RWPE2 (cell line): Measurements from ENCODE around the gene NTN1.

Experiments
- ATAC-seq: fragments of 200-7000 bp; cut with Tn5 transposase; 3 replicates; pipeline ENCODE4 v1.9.1; 2021; ENCODE audit warnings: low read depth
- DNase-seq: peaks from one replicate; pipeline ENCODE4 v3.0.0-alpha.2; 2020; ENCODE audit warnings: low spot score
- H3K27ac ChIP-seq: fragments of 450-650 bp; 2 replicates; pipeline ENCODE4 v1.5.1; 2017; ENCODE audit warnings: mild to moderate bottlenecking; ENCODE audit not compliant: poor library complexity, severe bottlenecking
- H3K27me3 ChIP-seq: fragments of 250-450 bp; sonication (Bioruptor Pico); 2 replicates; pipeline ENCODE4 v1.5.1; 2021; ENCODE audit warnings: mild to moderate bottlenecking, moderate library complexity; ENCODE audit not compliant: insufficient read depth, poor library complexity, severe bottlenecking
- H3K36me3 ChIP-seq: fragments of 250-450 bp; sonication (Bioruptor Pico); 2 replicates; pipeline ENCODE4 v1.5.1; 2020; ENCODE audit warnings: low read depth, mild to moderate bottlenecking, moderate library complexity
- H3K4me1 ChIP-seq: fragments of 250-450 bp; sonication (Bioruptor Pico); 2 replicates; pipeline ENCODE4 v1.5.1; 2021; ENCODE audit warnings: mild to moderate bottlenecking, moderate library complexity; ENCODE audit not compliant: insufficient read depth, poor library complexity, severe bottlenecking
- H3K4me3 ChIP-seq: fragments of 250-450 bp; sonication (Bioruptor Pico); 2 replicates; pipeline ENCODE4 v1.5.1; 2021; ENCODE audit warnings: mild to moderate bottlenecking, moderate library complexity; ENCODE audit not compliant: severe bottlenecking
- H3K9me3 ChIP-seq: fragments of 250-450 bp; sonication (Bioruptor Pico); 2 replicates; pipeline ENCODE4 v1.5.1; 2021; ENCODE audit warnings: mild to moderate bottlenecking, moderate library complexity; ENCODE audit not compliant: severe bottlenecking
- TF ChIP-seq, protein P1 (sequence below): fragments of 450-650 bp; IDR thresholded peaks from one replicate; pipeline ENCODE4 v1.5.1; 2017; ENCODE audit warnings: mild to moderate bottlenecking, moderate library complexity; ENCODE audit not compliant: poor library complexity, severe bottlenecking

The NTN1 gene

DNA sequence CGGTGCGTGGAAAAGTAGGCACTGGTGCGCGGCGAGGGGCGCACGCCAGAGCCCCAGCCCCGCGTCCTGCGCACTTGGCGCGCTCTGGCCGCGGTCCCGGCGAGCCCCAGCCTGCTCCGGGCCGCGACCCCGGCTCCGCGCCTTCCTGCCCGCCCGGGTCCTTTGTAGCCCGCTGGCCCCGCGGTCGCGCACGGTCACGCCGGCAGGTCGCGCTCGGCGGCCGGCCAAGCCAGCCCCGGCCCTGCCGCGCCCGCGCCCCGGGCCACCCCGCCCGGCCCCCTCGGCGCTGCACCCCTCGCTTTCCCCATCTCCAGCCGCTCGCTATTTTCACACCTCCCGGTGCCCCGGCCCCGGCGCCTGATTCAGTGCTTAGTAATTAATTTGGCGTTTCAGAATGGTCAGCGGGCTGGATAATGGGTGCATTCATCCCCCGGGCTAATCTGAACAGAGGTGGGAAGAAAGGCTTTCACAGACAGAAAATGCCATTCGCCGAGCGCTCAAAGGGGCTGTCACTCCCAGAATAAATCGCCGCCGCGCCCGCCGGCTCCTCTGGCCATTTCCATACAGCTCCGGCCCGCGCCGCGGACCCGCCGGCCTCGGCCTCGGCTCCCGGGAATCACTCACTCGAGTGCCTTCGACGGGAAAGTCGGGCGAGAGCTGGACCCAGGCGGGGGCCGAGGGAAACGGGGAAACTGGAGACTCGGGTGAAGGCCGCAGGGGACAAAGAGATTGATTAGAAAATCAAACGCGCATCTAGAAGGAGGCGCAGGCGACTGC lies 17.8 kb upstream of the NTN1 start:
- TF ChIP-seq, protein P1, sequence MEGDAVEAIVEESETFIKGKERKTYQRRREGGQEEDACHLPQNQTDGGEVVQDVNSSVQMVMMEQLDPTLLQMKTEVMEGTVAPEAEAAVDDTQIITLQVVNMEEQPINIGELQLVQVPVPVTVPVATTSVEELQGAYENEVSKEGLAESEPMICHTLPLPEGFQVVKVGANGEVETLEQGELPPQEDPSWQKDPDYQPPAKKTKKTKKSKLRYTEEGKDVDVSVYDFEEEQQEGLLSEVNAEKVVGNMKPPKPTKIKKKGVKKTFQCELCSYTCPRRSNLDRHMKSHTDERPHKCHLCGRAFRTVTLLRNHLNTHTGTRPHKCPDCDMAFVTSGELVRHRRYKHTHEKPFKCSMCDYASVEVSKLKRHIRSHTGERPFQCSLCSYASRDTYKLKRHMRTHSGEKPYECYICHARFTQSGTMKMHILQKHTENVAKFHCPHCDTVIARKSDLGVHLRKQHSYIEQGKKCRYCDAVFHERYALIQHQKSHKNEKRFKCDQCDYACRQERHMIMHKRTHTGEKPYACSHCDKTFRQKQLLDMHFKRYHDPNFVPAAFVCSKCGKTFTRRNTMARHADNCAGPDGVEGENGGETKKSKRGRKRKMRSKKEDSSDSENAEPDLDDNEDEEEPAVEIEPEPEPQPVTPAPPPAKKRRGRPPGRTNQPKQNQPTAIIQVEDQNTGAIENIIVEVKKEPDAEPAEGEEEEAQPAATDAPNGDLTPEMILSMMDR = no peak
- Histone ChIP-seq H3K4me3 (peak overlapping the region; percentile 32), H3K4me1 (no peaks in the 10 kb centered on the region), H3K9me3 (no peaks in the 10 kb centered on the region), H3K27ac (no peak overlapping the region), H3K27me3 (peaks cover 21% of the 10 kb centered on the region), H3K36me3 (no peaks in the 10 kb centered on the region)
- DNase-seq = no peak
- no peak for ATAC-seq

DNA sequence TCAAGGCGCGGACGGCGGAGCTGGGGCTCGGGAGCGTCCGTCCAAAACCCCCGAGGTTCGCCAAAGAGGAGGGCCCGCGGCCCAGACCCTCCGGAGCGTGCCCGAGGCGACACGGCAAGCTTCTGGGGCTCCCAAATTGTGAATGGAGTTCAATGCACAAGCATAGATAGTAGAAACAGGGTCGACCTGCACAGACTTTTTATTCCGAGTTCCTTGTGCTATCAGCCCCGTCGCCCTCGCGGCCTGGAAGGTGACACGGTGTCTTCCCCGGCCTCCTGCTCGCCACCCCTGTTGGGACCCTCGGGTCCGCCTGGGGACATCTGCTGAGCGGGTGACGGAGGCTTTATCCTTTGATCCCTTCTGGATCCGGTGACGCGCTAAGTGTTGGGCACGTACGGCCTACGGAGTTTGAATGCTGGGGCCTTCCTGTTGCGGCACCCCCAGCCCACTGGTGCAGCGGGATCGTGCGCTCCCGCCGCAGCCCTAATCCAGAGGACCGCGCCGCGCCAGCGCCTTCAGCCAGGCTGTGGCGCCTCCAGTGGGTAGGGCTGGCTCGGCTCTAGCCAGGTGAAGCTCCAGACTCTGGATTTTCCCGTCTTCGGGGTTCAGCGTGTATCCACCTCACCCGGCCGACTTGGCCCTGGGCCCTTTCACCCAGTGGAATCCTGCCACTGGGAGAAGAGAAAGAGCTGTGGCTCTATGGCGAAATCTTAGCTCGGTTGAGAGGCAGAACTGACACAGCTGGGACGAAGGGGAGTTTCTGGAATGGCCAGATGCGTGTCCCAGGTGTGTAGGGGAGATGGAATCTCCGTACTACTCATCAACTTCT lies 17.0 kb upstream of the NTN1 start:
- Histone ChIP-seq H3K36me3 (no peaks in the 10 kb centered on the region), H3K4me3 (no peak overlapping the region), H3K27ac (no peak overlapping the region), H3K9me3 (no peaks in the 10 kb centered on the region), H3K27me3 (peaks cover 21% of the 10 kb centered on the region), H3K4me1 (no peaks in the 10 kb centered on the region)
- DNase-seq (no peak), ATAC-seq (no peak)
- TF ChIP-seq, protein P1 = no peak

DNA sequence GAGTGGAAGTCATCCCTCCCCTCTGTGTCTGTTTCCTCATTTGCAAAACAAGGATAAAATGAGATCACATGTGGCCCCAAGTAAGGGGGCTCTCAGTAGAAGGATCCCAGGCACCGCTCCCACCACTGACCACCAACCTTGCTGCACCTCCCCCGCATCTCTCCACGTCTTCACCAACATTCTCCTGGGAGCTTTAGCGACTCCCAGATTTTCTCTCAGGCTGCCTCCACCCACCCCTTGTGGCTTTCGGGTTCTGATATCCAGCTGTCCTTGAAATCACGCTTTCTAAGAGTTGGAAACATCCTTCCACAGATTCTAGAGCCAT lies 16.4 kb upstream of the NTN1 start:
- ATAC-seq (no peak), DNase-seq (no peak)
- Histone ChIP-seq H3K9me3 (no peaks in the 10 kb centered on the region), H3K4me3 (no peak overlapping the region), H3K4me1 (no peaks in the 10 kb centered on the region), H3K27me3 (peaks cover 21% of the 10 kb centered on the region), H3K27ac (no peak overlapping the region), H3K36me3 (no peaks in the 10 kb centered on the region)
- TF ChIP-seq, protein P1 = no peak

DNA sequence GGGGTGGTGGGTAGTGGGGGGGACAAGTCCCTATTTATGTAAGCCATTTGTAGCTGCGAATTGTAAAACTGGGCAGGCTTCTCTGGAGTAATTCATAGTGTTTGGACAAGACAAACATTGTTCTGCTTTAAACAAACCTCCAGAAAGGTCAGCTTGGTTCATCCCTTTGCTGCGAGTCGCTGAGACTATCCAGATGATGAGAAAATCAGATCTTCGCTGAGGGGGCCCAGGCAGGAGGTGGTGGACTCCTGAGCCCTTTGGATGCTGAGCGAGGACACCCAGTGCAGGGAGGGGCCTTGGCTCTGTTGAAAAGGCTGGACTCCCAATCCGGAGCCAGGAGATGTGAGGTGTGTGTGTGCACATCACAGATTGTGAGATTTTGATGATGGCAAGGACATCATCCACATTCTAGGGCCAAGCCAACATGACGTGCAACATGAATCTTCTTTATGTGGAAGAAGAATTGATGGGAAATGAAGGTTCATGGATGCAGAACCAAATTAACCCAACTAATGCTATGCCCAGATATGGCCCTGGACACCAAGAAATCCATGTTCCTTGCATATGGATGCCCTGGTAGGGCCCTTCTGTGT lies 15.0 kb upstream of the NTN1 start:
- Histone ChIP-seq H3K4me1 (no peaks in the 10 kb centered on the region), H3K4me3 (no peak overlapping the region)

More for the DNA sequence above, 15.0 kb upstream of the NTN1 start:
- Histone ChIP-seq H3K27me3 (peaks cover 21% of the 10 kb centered on the region), H3K9me3 (no peaks in the 10 kb centered on the region), H3K36me3 (no peaks in the 10 kb centered on the region), H3K27ac (no peak overlapping the region)
- TF ChIP-seq, protein P1 = no peak
- DNase-seq = no peak
- ATAC-seq = no peak
